ENCODE results near the gene FYB1.

Gene FYB1

GRCh38 chr5:39063037-39063436, 156.3 kb downstream of the FYB1 start:
- no peak for DNase-seq
- intact Hi-C loops (cut with DNase I) = no loop called here

GRCh38 chr5:39062530-39062929, 156.8 kb downstream of the FYB1 start:
- intact Hi-C loops (cut with DNase I) = no loop called here
- DNase-seq = no peak

GRCh38 chr5:39062104-39062503, 157.3 kb downstream of the FYB1 start:
- intact Hi-C loops (cut with DNase I) = no loop called here
- no peak for DNase-seq

GRCh38 chr5:39059064-39059463, 160.3 kb downstream of the FYB1 start:
- no peak for DNase-seq
- intact Hi-C loops (cut with DNase I) = no loop called here

- DNase-seq = no peak
Measured at GRCh38 chr5:39058178-39058921, 161.0 kb downstream of the FYB1 start.

GRCh38 chr5:39057734-39058133, 161.6 kb downstream of the FYB1 start:
- no peak for DNase-seq
- intact Hi-C loops (cut with DNase I) = no loop called here

More at GRCh38 chr5:39058178-39058921, 161.0 kb downstream of the FYB1 start:
- intact Hi-C loops (cut with DNase I) = no loop called here

GRCh38 chr5:39055768-39056398, 163.5 kb downstream of the FYB1 start:
- intact Hi-C loops (cut with DNase I) = no loop called here
- no peak for DNase-seq

All from posterior cingulate gyrus (tissue), 11 donors.